Measurements from ENCODE around the gene PILRA. TPM values are rescaled to one million over a fixed set of nuclear protein-coding genes. Genes with fewer than 3 reads are reported as not detected.
"Not testable (repeated sequence)": the region's sequence is repeated elsewhere in the genome, so short reads cannot be mapped to it uniquely, and the experiment has no call there.

PILRA gene
- total RNA-seq, 1 experiment from 2014 or later, result 0.68 TPM

- intact Hi-C loops (cut with micrococcal nuclease; ENCODE audit: unreplicated experiment); H3K27ac Mint-ChIP-seq (ENCODE audit: unreplicated experiment): not testable (repeated sequence)
Observed at GRCh38 chr7:100341286-100341685, 32.0 kb upstream of the PILRA start.

GRCh38 chr7:100342765-100343164, 30.5 kb upstream of the PILRA start:
- Mint-ChIP-seq H3K9me3 (ENCODE audit: unreplicated experiment) (no peaks in the 10 kb centered on the region), H3K36me3 (ENCODE audit: insufficient read depth, unreplicated experiment) (peaks cover 96% of the 10 kb centered on the region), H3K27me3 (ENCODE audit: insufficient read depth, unreplicated experiment) (no peaks in the 10 kb centered on the region), H3K27ac (ENCODE audit: unreplicated experiment) (no peak overlapping the region), H3K4me1 (ENCODE audit: low read depth, unreplicated experiment) (peaks cover 23% of the 10 kb centered on the region), H3K4me3 (ENCODE audit: unreplicated experiment) (no peak overlapping the region)
- POLR2A ChIA-PET, result interaction anchor here (0.6 kb wide), 2 partner anchors 55 to 101 kb away, joined by 3 to 4 read pairs; no protein-coding TSS in a partner anchor
- intact Hi-C loops (cut with micrococcal nuclease; ENCODE audit: unreplicated experiment), result no loop called here
- Histone ChIP-seq H3K4me1 (peaks cover 11% of the 10 kb centered on the region; the same call in 1 of the 2 replicates), H3K4me3 (ENCODE audit: low read depth, low read length) (no peak overlapping the region), H3K9me3 (no peaks in the 10 kb centered on the region), H3K36me3 (ENCODE audit: control insufficient read depth, insufficient read depth, low read length) (peaks cover 9% of the 10 kb centered on the region), H3K27me3 (replicated peaks; ENCODE audit: control insufficient read depth, insufficient read depth, low read length) (no peaks in the 10 kb centered on the region)
- no TSS peak for BruUV-seq (replicated peaks)
- no peak for DNase-seq
- CTCF ChIA-PET, result interaction anchor here (0.6 kb wide), 1 partner anchor 82 kb away, joined by 4 read pairs; no protein-coding TSS in a partner anchor
- no peak for TF ChIP-seq CTCF (IDR thresholded peaks at IDR 0.05; ENCODE audit: insufficient read depth in 1 of 2, low read depth in 1 of 2, low read length in 1 of 2, severe bottlenecking in 1 of 2, unreplicated experiment in 1 of 2)

More at GRCh38 chr7:100341286-100341685, 32.0 kb upstream of the PILRA start:
- POLR2A ChIA-PET; H3K9me3 Mint-ChIP-seq (ENCODE audit: unreplicated experiment); BruUV-seq (replicated peaks); H3K4me3 Mint-ChIP-seq (ENCODE audit: unreplicated experiment); H3K9me3 ChIP-seq; DNase-seq; H3K4me3 ChIP-seq (ENCODE audit: low read depth, low read length); H3K36me3 ChIP-seq (ENCODE audit: control insufficient read depth, insufficient read depth, low read length); CTCF ChIA-PET; H3K27me3 Mint-ChIP-seq (ENCODE audit: insufficient read depth, unreplicated experiment); H3K27me3 ChIP-seq (replicated peaks; ENCODE audit: control insufficient read depth, insufficient read depth, low read length): not testable (repeated sequence)
- Mint-ChIP-seq H3K36me3 (ENCODE audit: insufficient read depth, unreplicated experiment) (peaks cover 91% of the 10 kb centered on the region), H3K4me1 (ENCODE audit: low read depth, unreplicated experiment) (peaks cover 23% of the 10 kb centered on the region)
- H3K4me1 ChIP-seq, result peaks cover 11% of the 10 kb centered on the region; the same call in 1 of the 2 replicates

GRCh38 chr7:100344124-100344559, 29.1 kb upstream of the PILRA start:
- Mint-ChIP-seq H3K36me3 (ENCODE audit: insufficient read depth, unreplicated experiment) (peaks cover 96% of the 10 kb centered on the region), H3K27ac (ENCODE audit: unreplicated experiment) (peak overlapping the region; percentile 46), H3K4me1 (ENCODE audit: low read depth, unreplicated experiment) (peaks cover 23% of the 10 kb centered on the region)
- CTCF ChIA-PET, result interaction anchor here (0.6 to 0.9 kb wide), 2 partner anchors 17 to 211 kb away, joined by 3 to 4 read pairs; no protein-coding TSS in a partner anchor
- H3K4me3 Mint-ChIP-seq (ENCODE audit: unreplicated experiment); H3K9me3 Mint-ChIP-seq (ENCODE audit: unreplicated experiment); POLR2A ChIA-PET; DNase-seq; intact Hi-C loops (cut with micrococcal nuclease; ENCODE audit: unreplicated experiment); H3K27me3 Mint-ChIP-seq (ENCODE audit: insufficient read depth, unreplicated experiment); H3K36me3 ChIP-seq (ENCODE audit: control insufficient read depth, insufficient read depth, low read length); H3K27me3 ChIP-seq (replicated peaks; ENCODE audit: control insufficient read depth, insufficient read depth, low read length); H3K9me3 ChIP-seq; H3K4me3 ChIP-seq (ENCODE audit: low read depth, low read length): not testable (repeated sequence)
- peaks cover 11% of the 10 kb centered on the region; the same call in 1 of the 2 replicates for H3K4me1 ChIP-seq
- TSS peak; percentile 41 for BruUV-seq (replicated peaks)

- DNase-seq, result peak; percentile 67 to 74
- peaks cover 23% of the 10 kb centered on the region for H3K4me1 Mint-ChIP-seq (ENCODE audit: low read depth, unreplicated experiment)
- H3K4me3 Mint-ChIP-seq (ENCODE audit: unreplicated experiment); H3K27me3 ChIP-seq (replicated peaks; ENCODE audit: control insufficient read depth, insufficient read depth, low read length); POLR2A ChIA-PET; H3K4me3 ChIP-seq (ENCODE audit: low read depth, low read length); BruUV-seq (replicated peaks); H3K9me3 Mint-ChIP-seq (ENCODE audit: unreplicated experiment); H3K27me3 Mint-ChIP-seq (ENCODE audit: insufficient read depth, unreplicated experiment); intact Hi-C loops (cut with micrococcal nuclease; ENCODE audit: unreplicated experiment); H3K9me3 ChIP-seq: not testable (repeated sequence)
- peak; percentile 33 to 76 for TF ChIP-seq CTCF (IDR thresholded peaks at IDR 0.05; ENCODE audit: insufficient read depth in 1 of 2, low read depth in 1 of 2, low read length in 1 of 2, severe bottlenecking in 1 of 2, unreplicated experiment in 1 of 2)
- Histone ChIP-seq H3K4me1 (peaks cover 11% of the 10 kb centered on the region; the same call in 1 of the 2 replicates), H3K36me3 (ENCODE audit: control insufficient read depth, insufficient read depth, low read length) (peaks cover 11% of the 10 kb centered on the region)
- CTCF ChIA-PET, result interaction anchor here (0.6 to 0.9 kb wide), 2 partner anchors 17 to 212 kb away, joined by 3 to 4 read pairs; no protein-coding TSS in a partner anchor
- peak overlapping the region; percentile 46 for H3K27ac Mint-ChIP-seq (ENCODE audit: unreplicated experiment)
- peaks cover 96% of the 10 kb centered on the region for H3K36me3 Mint-ChIP-seq (ENCODE audit: insufficient read depth, unreplicated experiment)
Observed at GRCh38 chr7:100344560-100345287, 28.6 kb upstream of the PILRA start.
